Neural cell (in vitro differentiated cells): ENCODE measurements around the gene ANAPC5. TPM values are rescaled to one million over a fixed set of nuclear protein-coding genes. Genes with fewer than 3 reads are reported as not detected.
A peak's percentile ranks its signal among the peaks of the same experiment; 100 is the strongest.

ENCODE experiments used
- H2AFZ ChIP-seq: fragments of 200-600, 300-800 bp; sonication (generic), shearing (Covaris generic); 2 replicates; pipeline ENCODE4 v1.6.0; 2014; ENCODE audit warnings: low read depth, mild to moderate bottlenecking, antibody characterized with exemption, low read length, moderate library complexity
- H3F3A ChIP-seq: fragments of 200-600 bp; shearing (Covaris generic); 2 replicates; pipeline ENCODE4 v1.6.1; 2016; ENCODE audit warnings: mild to moderate bottlenecking, moderate library complexity, mixed read lengths, antibody characterized with exemption, low read length; ENCODE audit not compliant: insufficient read depth, poor library complexity, severe bottlenecking
- H3K27ac ChIP-seq: fragments of 200-600, 300-800 bp; sonication (generic), shearing (Covaris generic); 2 replicates; pipeline ENCODE4 v1.5.1; 2014; ENCODE audit warnings: mild to moderate bottlenecking, low read length, moderate library complexity
- H3K27me3 ChIP-seq: fragments of 300-800, 200-600 bp; sonication (generic), shearing (Covaris generic); 2 replicates; pipeline ENCODE4 v1.6.0; 2014; ENCODE audit warnings: mild to moderate bottlenecking, low read depth, low read length, moderate library complexity; ENCODE audit not compliant: insufficient read depth
- H3K36me3 ChIP-seq: fragments of 300-800, 200-600 bp; sonication (generic), shearing (Covaris generic); 2 replicates; pipeline ENCODE4 v1.5.1; 2014; ENCODE audit warnings: mild to moderate bottlenecking, antibody characterized with exemption, low read length, moderate library complexity; ENCODE audit not compliant: insufficient read depth
- H3K4me2 ChIP-seq: fragments of 300-800, 200-600 bp; sonication (generic), shearing (Covaris generic); 2 replicates; pipeline ENCODE4 v1.6.0; 2014; ENCODE audit warnings: mild to moderate bottlenecking, low read length
- H3K4me3 ChIP-seq: fragments of 300-800, 200-600 bp; sonication (generic), shearing (Covaris generic); 2 replicates; pipeline ENCODE4 v1.5.1; 2014; ENCODE audit warnings: mild to moderate bottlenecking, low read length, moderate library complexity
- H3K79me2 ChIP-seq: fragments of 200-600 bp; shearing (Covaris generic); replicated peaks from 2 replicates; pipeline ENCODE4 v1.6.0; 2014; ENCODE audit warnings: mild to moderate bottlenecking, low read length, moderate library complexity; ENCODE audit not compliant: insufficient read depth
- H3K9ac ChIP-seq: fragments of 300-800, 200-600 bp; sonication (generic), shearing (Covaris generic); 2 replicates; pipeline ENCODE4 v1.6.1; 2016; ENCODE audit warnings: mild to moderate bottlenecking, low read length, mixed read lengths
- H3K9me2 ChIP-seq: fragments of 200-600 bp; shearing (Covaris generic); 2 replicates; pipeline ENCODE4 v1.6.1; 2016; ENCODE audit warnings: mild to moderate bottlenecking, low read length, mixed read lengths; ENCODE audit not compliant: insufficient read depth
- H3K9me3 ChIP-seq: fragments of 200-600, 300-800 bp; sonication (generic), shearing (Covaris generic); 2 replicates; pipeline ENCODE4 v1.6.1; 2016; ENCODE audit warnings: mild to moderate bottlenecking, mixed run types, low read length, moderate library complexity, mixed read lengths
- H4K20me1 ChIP-seq: fragments of 200-600 bp; shearing (Covaris generic); 2 replicates; pipeline ENCODE4 v1.6.1; 2016; ENCODE audit warnings: mild to moderate bottlenecking, mixed run types; ENCODE audit not compliant: insufficient read depth
- CTCF ChIP-seq: fragments of 450-650 bp; IDR thresholded peaks from 2 replicates; pipeline ENCODE4 v1.5.1; 2014; ENCODE audit warnings: antibody characterized with exemption, mild to moderate bottlenecking, moderate library complexity; ENCODE audit not compliant: poor library complexity, severe bottlenecking
- EP300 ChIP-seq: fragments of 450-650 bp; conservative IDR thresholded peaks from 2 replicates; pipeline ENCODE4 v1.6.1; 2014; ENCODE audit warnings: antibody characterized with exemption, mild to moderate bottlenecking, moderate library complexity; ENCODE audit not compliant: poor library complexity, severe bottlenecking
- EZH2 ChIP-seq: fragments of 200-600, 300-800 bp; shearing (Covaris generic), sonication (generic); IDR thresholded peaks from 2 replicates; pipeline ENCODE4 v1.6.1; 2014; ENCODE audit warnings: antibody characterized with exemption, low read length, borderline replicate concordance, mild to moderate bottlenecking; ENCODE audit not compliant: insufficient read depth, poor library complexity, severe bottlenecking
- MXI1 ChIP-seq: fragments of 450-650 bp; conservative IDR thresholded peaks from 2 replicates; pipeline ENCODE4 v1.6.1; 2014; ENCODE audit warnings: antibody characterized with exemption, mild to moderate bottlenecking; ENCODE audit not compliant: poor library complexity, severe bottlenecking
- POLR2AphosphoS5 ChIP-seq: IDR thresholded peaks from 2 replicates; pipeline ENCODE4 v1.6.1; 2012
- RAD21 ChIP-seq: fragments of 450-650 bp; conservative IDR thresholded peaks from 2 replicates; pipeline ENCODE4 v1.6.1; 2014; ENCODE audit warnings: antibody characterized with exemption, mild to moderate bottlenecking, moderate library complexity
- REST ChIP-seq: IDR thresholded peaks from 2 replicates; pipeline ENCODE4 v1.6.1; 2012; ENCODE audit warnings: borderline replicate concordance
- SMC3 ChIP-seq: fragments of 450-650 bp; conservative IDR thresholded peaks from 2 replicates; pipeline ENCODE4 v1.6.1; 2014; ENCODE audit warnings: antibody characterized with exemption, mild to moderate bottlenecking, moderate library complexity; ENCODE audit not compliant: poor library complexity
- TAF1 ChIP-seq: IDR thresholded peaks from 2 replicates; pipeline ENCODE4 v1.6.1; 2012; ENCODE audit warnings: low read depth
- polyA plus RNA-seq: library from polyadenylated mRNA; depleted of rRNA; stranded (reverse); fragments of >200 nt; gene quantifications from 2 replicates; pipeline ENCODE4 v1.2.3, GENCODE V29; 2014

ANAPC5 gene
- polyA plus RNA-seq, 1 donor from 2014 or later, result 272 TPM

GRCh38 chr12:121334513-121335343 lies 17.5 kb downstream of the ANAPC5 start:
- Histone ChIP-seq H3K27me3 (no peaks in the 10 kb centered on the region), H3K4me3 (no peak overlapping the region), H3F3A (no peaks in the 10 kb centered on the region), H3K27ac (no peak overlapping the region), H4K20me1 (no peaks in the 10 kb centered on the region), H3K9me3 (no peaks in the 10 kb centered on the region), H3K9ac (no peak overlapping the region), H3K9me2 (no peaks in the 10 kb centered on the region), H3K36me3 (peaks cover 4% of the 10 kb centered on the region), H2AFZ (no peak overlapping the region), H3K4me2 (no peak overlapping the region), H3K79me2 (no peaks in the 10 kb centered on the region)
- TF ChIP-seq EZH2 (no peak), POLR2AphosphoS5 (no peak), MXI1 (no peak), REST (no peak), RAD21 (peak; percentile 72), TAF1 (no peak), CTCF (peak; percentile 81), EP300 (no peak), SMC3 (peak; percentile 79)

GRCh38 chr12:121333747-121334146 lies 18.5 kb downstream of the ANAPC5 start:
- H4K20me1 ChIP-seq, result no peaks in the 10 kb centered on the region
- no peaks in the 10 kb centered on the region for H3K9me3 ChIP-seq
- H3K9ac ChIP-seq, result no peak overlapping the region
- H3K4me2 ChIP-seq, result no peak overlapping the region
- H3F3A ChIP-seq, result no peaks in the 10 kb centered on the region
- H3K4me3 ChIP-seq, result no peak overlapping the region
- H3K27ac ChIP-seq, result no peak overlapping the region
- H3K9me2 ChIP-seq, result no peaks in the 10 kb centered on the region
- H3K79me2 ChIP-seq, result no peaks in the 10 kb centered on the region
- no peaks in the 10 kb centered on the region for H3K27me3 ChIP-seq
- peaks cover 4% of the 10 kb centered on the region for H3K36me3 ChIP-seq
- no peak for TF ChIP-seq MXI1
- TF ChIP-seq CTCF, result no peak
- no peak for TF ChIP-seq SMC3
- TF ChIP-seq TAF1, result no peak
- TF ChIP-seq EP300, result no peak
- no peak for TF ChIP-seq EZH2
- no peak for TF ChIP-seq POLR2AphosphoS5
- no peak for TF ChIP-seq RAD21
- TF ChIP-seq REST, result no peak
- no peak overlapping the region for H2AFZ ChIP-seq
